ENCODE measurements around the gene COPS3. TPM values are rescaled to one million over a fixed set of nuclear protein-coding genes. Genes with fewer than 3 reads are reported as not detected.

Gene COPS3
- polyA plus RNA-seq, 6 donors from 2014 or later, result 80.2 to 117 (median 94.2) TPM

- DNase-seq, result no peak
- Mint-ChIP-seq H3K27me3 (no peaks in the 10 kb centered on the region), H3K9me3 (no peaks in the 10 kb centered on the region), H3K4me3 (no peak overlapping the region), H3K4me1 (peaks cover 9 to 18% (median 11%) of the 10 kb centered on the region in 3 donors), H3K36me3 (peaks cover 16 to 33% of the 10 kb centered on the region in 2 donors), H3K27ac (peak overlapping the region in 3 of 6 donors; percentile 16 to 61 (median 22))
- ATAC-seq (ENCODE audit: low read depth in 2 of 2), result no peak
These were observed 52.3 kb downstream of the COPS3 start for GRCh38 chr17:17228521-17229279.

- Mint-ChIP-seq H3K4me1 (peaks cover 6 to 18% (median 11%) of the 10 kb centered on the region in 3 donors), H3K27ac (no peak overlapping the region), H3K27me3 (no peaks in the 10 kb centered on the region), H3K4me3 (no peak overlapping the region), H3K36me3 (peaks cover 24 to 40% of the 10 kb centered on the region in 2 donors), H3K9me3 (no peaks in the 10 kb centered on the region)
- DNase-seq, result no peak
- ATAC-seq (ENCODE audit: low read depth in 2 of 2), result no peak
These were observed 53.2 kb downstream of the COPS3 start for GRCh38 chr17:17227608-17228520.

GRCh38 chr17:17226451-17227265 is 54.4 kb downstream of the COPS3 start:
- ATAC-seq (ENCODE audit: low read depth in 2 of 2) (no peak), DNase-seq (no peak)
- no peak overlapping the region for H3K27ac Mint-ChIP-seq
- H3K36me3 Mint-ChIP-seq, result peaks cover 27 to 40% of the 10 kb centered on the region in 2 donors
- peaks cover 0 to 11% (median 7%) of the 10 kb centered on the region in 3 donors for H3K4me1 Mint-ChIP-seq
- H3K4me3 Mint-ChIP-seq, result no peak overlapping the region
- H3K9me3 Mint-ChIP-seq, result no peaks in the 10 kb centered on the region
- H3K27me3 Mint-ChIP-seq, result no peaks in the 10 kb centered on the region

- ATAC-seq (ENCODE audit: low read depth in 2 of 2) (no peak), DNase-seq (no peak)
- Mint-ChIP-seq H3K36me3 (peaks cover 31 to 37% of the 10 kb centered on the region in 2 donors), H3K9me3 (no peaks in the 10 kb centered on the region), H3K4me3 (no peak overlapping the region), H3K27ac (no peak overlapping the region), H3K4me1 (peaks cover 0 to 9% (median 6%) of the 10 kb centered on the region in 3 donors), H3K27me3 (no peaks in the 10 kb centered on the region)
These were observed 55.1 kb downstream of the COPS3 start for GRCh38 chr17:17225901-17226300.

- Mint-ChIP-seq H3K27ac (peak overlapping the region in 1 of 6 donors; percentile 36), H3K36me3 (peaks cover 28 to 31% of the 10 kb centered on the region in 2 donors), H3K4me1 (peaks cover 0 to 6% (median 1%) of the 10 kb centered on the region in 3 donors), H3K27me3 (no peaks in the 10 kb centered on the region), H3K4me3 (no peak overlapping the region), H3K9me3 (no peaks in the 10 kb centered on the region)
- no peak for DNase-seq
- ATAC-seq (ENCODE audit: low read depth in 2 of 2), result no peak
These were observed 56.9 kb downstream of the COPS3 start for GRCh38 chr17:17224137-17224536.

- no peak for ATAC-seq (ENCODE audit: low read depth in 2 of 2)
- no peaks in the 10 kb centered on the region for H3K9me3 Mint-ChIP-seq
These were observed 57.3 kb downstream of the COPS3 start for GRCh38 chr17:17223736-17224135.

GRCh38 chr17:17221329-17221728 is 59.7 kb downstream of the COPS3 start:
- Mint-ChIP-seq H3K4me3 (no peak overlapping the region), H3K27ac (peak overlapping the region in 1 of 6 donors; percentile 7), H3K36me3 (peaks cover 31 to 37% of the 10 kb centered on the region in 2 donors), H3K9me3 (no peaks in the 10 kb centered on the region), H3K27me3 (no peaks in the 10 kb centered on the region), H3K4me1 (no peaks in the 10 kb centered on the region)
- ATAC-seq (ENCODE audit: low read depth in 2 of 2) (no peak), DNase-seq (no peak)

More at GRCh38 chr17:17223736-17224135, 57.3 kb downstream of the COPS3 start:
- no peaks in the 10 kb centered on the region for H3K27me3 Mint-ChIP-seq
- peaks cover 24 to 27% of the 10 kb centered on the region in 2 donors for H3K36me3 Mint-ChIP-seq
- no peak overlapping the region for H3K4me3 Mint-ChIP-seq
- no peak for DNase-seq
- no peak overlapping the region for H3K27ac Mint-ChIP-seq
- H3K4me1 Mint-ChIP-seq, result peaks cover 0 to 3% (median 0%) of the 10 kb centered on the region in 3 donors

GRCh38 chr17:17220529-17220928 is 60.5 kb downstream of the COPS3 start:
- Mint-ChIP-seq H3K36me3 (peaks cover 31 to 37% of the 10 kb centered on the region in 2 donors), H3K4me1 (no peaks in the 10 kb centered on the region), H3K9me3 (no peaks in the 10 kb centered on the region), H3K27me3 (no peaks in the 10 kb centered on the region), H3K4me3 (no peak overlapping the region), H3K27ac (no peak overlapping the region)
- no peak for ATAC-seq (ENCODE audit: low read depth in 2 of 2)
- DNase-seq, result no peak

GRCh38 chr17:17217995-17218394 is 63.1 kb downstream of the COPS3 start:
- H3K27ac Mint-ChIP-seq, result peak overlapping the region in 1 of 6 donors; percentile 14
- DNase-seq (no peak), ATAC-seq (ENCODE audit: low read depth in 2 of 2) (no peak)
- no peak overlapping the region for H3K4me3 Mint-ChIP-seq
- H3K9me3 Mint-ChIP-seq, result no peaks in the 10 kb centered on the region
- no peaks in the 10 kb centered on the region for H3K4me1 Mint-ChIP-seq
- no peaks in the 10 kb centered on the region for H3K27me3 Mint-ChIP-seq
- peaks cover 16 to 25% of the 10 kb centered on the region in 2 donors for H3K36me3 Mint-ChIP-seq

GRCh38 chr17:17216776-17217175 is 64.3 kb downstream of the COPS3 start:
- Mint-ChIP-seq H3K27ac (peak overlapping the region in 3 of 6 donors; percentile 15 to 75 (median 44)), H3K27me3 (no peaks in the 10 kb centered on the region), H3K9me3 (no peaks in the 10 kb centered on the region), H3K4me1 (no peaks in the 10 kb centered on the region), H3K4me3 (no peak overlapping the region), H3K36me3 (peaks cover 9 to 20% of the 10 kb centered on the region in 2 donors)
- ATAC-seq (ENCODE audit: low read depth in 2 of 2), result no peak
- DNase-seq, result no peak

- DNase-seq (no peak), ATAC-seq (ENCODE audit: low read depth in 2 of 2) (no peak)
- Mint-ChIP-seq H3K27ac (no peak overlapping the region), H3K4me1 (no peaks in the 10 kb centered on the region), H3K9me3 (no peaks in the 10 kb centered on the region), H3K36me3 (peaks cover 9 to 20% of the 10 kb centered on the region in 2 donors), H3K27me3 (no peaks in the 10 kb centered on the region), H3K4me3 (no peak overlapping the region)
These were observed 64.8 kb downstream of the COPS3 start for GRCh38 chr17:17216236-17216635.

GRCh38 chr17:17215575-17215974 is 65.5 kb downstream of the COPS3 start:
- DNase-seq, result no peak
- H3K27ac Mint-ChIP-seq, result peak overlapping the region in 1 of 6 donors; percentile 32
- no peak overlapping the region for H3K4me3 Mint-ChIP-seq
- no peak for ATAC-seq (ENCODE audit: low read depth in 2 of 2)
- peaks cover 9 to 17% of the 10 kb centered on the region in 2 donors for H3K36me3 Mint-ChIP-seq
- no peaks in the 10 kb centered on the region for H3K27me3 Mint-ChIP-seq
- H3K9me3 Mint-ChIP-seq, result no peaks in the 10 kb centered on the region
- H3K4me1 Mint-ChIP-seq, result no peaks in the 10 kb centered on the region
